Measurements from ENCODE around the gene GLT6D1.
"Not testable (repeated sequence)": the region's sequence is repeated elsewhere in the genome, so short reads cannot be mapped to it uniquely, and the experiment has no call there.

GLT6D1 gene

DNA sequence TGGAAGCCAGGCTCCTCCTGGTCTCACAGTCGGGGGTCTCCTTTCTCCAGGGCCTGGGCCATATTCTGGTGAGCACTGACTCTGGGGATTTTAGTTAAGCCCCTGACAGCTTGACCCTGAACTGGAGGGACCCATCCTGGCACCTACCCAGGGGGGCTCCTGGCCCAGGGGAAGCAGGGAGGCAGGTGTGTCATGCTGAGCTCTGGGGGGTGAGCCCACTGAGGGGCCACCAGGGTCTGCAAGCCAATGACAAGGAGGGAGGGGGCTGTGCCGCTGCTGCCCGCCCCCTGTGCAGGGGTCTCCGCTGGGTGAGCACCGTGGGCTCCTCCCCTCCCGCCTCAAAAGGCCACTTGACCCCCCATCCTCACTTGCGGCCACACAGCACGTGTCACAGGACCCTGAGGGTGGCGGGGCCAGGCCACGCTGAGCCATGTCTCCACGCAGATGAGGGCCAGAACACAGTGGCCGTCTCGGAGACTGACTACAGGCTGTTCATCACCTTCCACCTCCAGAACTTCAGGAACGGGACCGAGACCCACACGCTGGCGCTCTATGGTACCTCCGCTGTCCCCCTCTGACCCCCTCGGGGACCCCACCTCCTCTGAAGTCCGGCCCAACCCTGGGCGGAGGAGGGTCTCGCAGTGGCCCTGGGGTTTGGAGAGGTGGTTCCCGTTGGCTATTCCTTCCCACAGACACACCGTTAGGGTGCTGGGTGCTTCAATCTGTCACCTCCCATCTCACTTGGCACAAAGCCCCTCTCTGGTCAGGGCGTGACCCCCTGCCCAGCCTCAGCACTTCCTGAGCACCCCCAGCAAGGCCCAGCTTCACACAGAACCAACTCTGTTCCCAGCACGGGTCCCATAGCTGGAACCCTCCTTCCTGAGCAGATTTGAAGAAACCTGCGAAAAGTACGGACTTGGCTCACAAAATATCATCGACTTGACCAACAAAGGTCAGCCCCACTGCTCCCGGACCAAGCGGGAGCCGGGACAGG is 25.8 kb upstream of the GLT6D1 start:
- DNase-seq (ENCODE audit: low spot score): no peak

DNA sequence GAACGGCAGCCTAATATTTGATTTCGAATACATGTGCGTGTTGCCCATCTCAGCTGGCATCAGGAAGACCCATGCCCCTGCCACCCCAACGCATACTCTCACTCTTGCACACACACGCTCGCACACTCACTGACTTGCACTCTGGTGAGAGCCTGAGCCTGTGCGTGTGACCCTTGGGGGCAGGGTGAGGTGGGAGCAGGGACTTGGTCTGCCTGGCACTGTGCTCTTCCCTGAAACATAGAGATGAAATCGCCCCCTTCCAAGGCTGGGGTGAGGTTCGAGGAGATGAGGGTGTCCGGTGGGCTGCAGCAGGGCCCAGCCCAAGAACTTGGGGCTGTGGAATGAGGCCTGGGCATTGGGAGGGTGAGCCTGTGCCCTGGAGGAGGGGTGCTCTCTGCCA is 24.9 kb upstream of the GLT6D1 start:
- no peak for DNase-seq (ENCODE audit: low spot score)

DNA sequence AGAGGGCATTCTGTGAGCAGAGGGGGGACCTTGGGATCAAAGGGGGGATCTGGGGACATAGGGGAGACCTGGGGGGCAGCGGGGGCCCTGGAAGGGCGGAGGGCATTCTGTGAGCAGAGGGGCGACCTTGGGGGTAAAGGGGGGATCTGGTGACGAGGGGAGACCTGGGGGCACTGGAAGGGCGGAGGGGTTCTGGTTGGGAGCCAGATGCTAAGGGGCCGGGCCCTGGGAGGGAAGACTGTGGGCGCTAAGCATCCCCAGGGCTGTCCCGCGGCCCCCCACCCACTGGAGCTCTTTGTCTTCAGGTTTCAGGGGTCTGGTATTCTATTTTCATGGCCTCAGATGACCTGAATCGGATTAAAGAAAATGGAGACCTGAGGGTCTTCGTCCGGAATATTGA is 24.5 kb upstream of the GLT6D1 start:
- no peak for DNase-seq (ENCODE audit: low spot score)

DNA sequence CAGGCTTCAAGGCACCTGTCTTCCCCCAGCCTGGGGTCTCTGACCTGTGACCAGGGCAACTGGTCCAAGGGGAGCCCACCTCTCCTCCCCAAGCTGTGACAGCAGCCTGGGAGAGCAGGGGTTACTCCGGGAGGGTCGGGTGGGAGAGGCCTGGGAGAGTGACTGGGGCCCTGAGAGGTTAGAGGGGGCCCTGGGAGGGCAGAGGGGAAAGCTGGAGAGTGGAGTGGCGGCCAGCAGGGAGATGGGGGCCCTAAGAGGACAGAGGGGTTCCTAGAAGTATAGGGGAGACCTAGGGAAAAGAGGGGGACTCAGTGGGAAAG is 24.1 kb upstream of the GLT6D1 start:
- DNase-seq (ENCODE audit: low spot score): no peak

DNA sequence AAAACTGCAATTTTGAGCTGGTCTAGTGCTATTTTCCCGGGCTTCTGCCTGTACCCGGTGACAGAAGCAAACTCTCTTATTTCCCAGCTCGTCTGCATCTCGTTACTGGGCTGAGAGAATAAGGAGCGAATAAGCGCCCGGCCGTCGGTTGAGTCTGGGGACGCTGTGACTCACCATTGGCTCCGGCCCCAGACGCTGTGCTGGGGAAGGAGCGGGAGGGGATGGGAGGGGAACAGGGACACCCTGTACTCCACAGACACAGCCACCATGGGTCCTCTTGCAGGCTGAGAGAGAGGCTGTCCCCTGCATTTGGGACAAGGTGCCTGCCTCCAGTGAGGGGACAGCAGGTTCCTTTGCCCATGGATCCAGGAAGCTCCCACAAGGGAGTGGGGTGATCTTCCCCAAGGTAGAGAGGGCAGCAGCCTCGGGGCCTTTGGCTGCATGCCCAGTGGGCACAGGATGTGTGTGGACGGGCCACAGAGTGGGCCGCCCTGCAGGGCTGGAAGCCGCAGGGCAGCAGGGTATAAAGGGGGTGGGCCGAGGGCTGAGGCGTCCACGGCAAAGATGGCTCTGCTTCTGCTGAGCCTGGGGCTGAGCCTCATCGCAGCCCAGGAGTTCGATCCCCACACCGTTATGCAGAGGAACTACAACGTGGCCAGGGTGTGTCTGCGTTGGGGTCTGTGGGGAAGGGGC is 23.6 kb upstream of the GLT6D1 start, which contains the start of gene LCN9:
TSS of gene LCN9 (plus strand) at position 552 of the 693 bp plus-strand sequence. CDS start at position 565, 13 bp downstream.
- DNase-seq (ENCODE audit: low spot score): no peak

DNA sequence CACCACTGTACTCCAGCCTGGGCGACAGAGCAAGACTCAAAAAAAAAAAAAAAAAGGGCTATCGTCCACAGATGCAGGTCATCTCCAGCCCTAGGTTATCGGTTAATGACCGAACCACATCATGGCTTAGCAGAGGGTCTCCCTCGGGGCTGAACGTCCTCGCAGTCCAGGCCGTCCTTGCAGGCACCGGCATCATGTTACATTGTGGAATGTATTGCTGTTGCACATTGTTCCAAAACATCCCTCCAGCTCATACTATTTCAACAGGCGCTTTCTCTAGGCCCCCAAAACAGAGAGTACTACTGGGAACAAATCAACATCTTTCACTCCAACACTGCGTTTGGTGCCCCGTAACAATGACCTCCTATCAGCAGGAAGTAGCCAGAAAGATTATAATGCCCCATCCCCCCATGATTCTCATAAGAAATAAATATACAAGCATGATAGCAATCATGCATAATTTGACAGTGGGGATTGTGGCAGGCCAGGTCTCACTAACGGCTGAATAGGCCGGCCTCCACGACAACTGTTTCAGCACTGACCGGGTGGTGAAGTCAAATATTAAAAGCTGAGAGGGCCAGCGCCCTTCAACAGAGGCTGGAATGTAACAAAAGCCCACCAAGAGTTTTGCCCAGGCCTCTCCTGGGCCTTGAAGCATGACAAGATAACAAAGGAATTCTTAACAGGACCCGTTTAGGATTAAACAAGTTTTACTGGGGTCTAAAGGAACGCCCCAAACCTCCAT is 22.6 kb upstream of the GLT6D1 start:
- DNase-seq (ENCODE audit: low spot score): no peak

DNA sequence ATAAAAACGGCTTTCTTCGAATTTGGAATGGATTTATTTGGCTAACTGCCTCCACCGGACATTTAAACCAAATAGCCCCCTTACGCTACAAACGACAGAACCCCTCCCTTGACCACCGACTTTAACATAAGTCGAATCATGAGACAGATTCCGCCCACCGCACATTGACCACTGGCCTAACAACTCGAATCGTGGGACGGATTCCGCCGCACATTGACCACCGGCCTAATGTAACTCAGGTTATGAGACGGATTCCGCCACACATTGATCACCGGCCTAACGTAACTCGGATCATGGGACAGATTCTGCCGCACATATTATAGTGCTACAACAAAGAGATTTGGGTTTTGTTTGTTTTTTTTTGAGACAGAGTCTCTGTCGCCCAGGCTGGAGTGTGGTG is 21.1 kb upstream of the GLT6D1 start:
- DNase-seq (ENCODE audit: low spot score): no peak

DNA sequence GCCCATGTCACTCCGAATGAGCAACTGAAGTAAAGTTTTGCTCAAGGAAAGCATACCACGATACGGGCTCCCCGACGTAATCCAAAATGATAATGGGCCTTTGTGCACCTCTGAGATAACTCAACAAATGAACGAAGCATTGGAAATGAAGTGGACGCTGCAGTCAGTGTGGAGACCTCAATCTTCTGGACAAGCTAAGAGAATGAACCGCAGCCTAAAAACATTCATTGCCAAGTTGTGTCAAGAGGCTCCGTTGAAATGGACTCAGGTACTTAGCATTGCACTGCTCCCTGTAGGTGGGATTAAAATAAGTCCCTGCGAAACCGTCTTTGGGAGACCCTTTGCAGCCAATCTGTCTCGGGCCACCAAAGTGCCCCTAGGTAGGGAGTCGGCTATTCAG is 19.9 kb upstream of the GLT6D1 start:
- DNase-seq (ENCODE audit: low spot score): no peak

DNA sequence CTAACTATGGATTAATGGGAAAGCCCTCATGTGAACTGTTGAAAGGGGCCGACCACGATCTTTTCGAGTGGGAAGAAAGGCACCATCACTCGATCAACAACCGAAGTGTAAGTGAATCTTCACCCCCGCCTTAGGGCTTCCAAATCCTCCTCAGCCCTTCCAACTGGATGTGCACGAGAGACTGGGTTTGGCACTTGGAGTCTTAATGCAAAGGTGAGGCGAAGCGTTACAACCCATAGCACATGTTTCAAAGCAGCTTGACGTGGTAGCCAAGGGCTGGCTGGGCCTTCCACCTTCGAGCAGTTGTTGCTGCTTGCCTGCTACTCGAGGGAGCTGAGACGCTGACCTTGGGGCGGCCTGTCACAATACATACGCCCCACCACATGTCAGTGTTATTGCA is 18.1 kb upstream of the GLT6D1 start:
- no peak for DNase-seq (ENCODE audit: low spot score)

DNA sequence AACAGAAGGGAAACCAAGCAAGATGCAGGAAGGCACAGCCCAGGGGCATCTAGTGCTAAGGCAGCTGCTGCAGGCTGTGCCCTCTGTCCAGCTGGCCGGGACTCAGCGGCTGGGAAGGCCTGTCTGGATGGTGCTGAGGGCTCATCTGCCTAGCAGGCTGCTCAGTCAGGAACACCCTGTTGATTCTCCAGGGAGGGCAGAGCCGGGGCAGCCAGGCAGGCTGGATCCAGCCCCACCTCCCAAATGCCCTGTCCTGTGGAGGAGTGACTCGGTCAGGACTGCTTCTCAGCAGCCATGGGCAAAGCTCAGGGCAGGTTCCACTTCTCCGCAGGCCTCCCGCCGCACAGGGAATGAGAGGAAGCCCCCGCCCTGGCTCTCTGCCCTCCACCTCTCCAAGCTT is 16.0 kb upstream of the GLT6D1 start:
- no peak for DNase-seq (ENCODE audit: low spot score)

DNA sequence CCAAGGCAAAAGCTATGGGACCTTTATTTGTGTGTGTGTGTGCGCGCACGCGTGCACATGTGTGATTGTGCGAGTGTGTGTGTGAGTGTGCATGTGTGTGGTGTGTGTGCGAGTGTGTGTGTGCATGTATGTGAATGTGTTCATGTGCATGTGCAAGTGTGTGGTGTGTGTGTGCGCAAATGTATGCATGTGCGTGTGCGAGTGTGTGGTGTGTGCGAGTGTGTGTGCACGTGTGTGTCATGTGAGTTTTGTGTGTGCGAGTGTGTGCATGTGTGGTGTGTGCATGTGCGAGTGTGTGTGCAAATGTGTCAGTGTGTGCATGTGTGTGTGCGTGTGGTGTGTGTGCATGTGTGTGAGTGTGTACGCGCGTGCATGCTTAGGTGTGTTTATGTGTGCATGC is 11.1 kb upstream of the GLT6D1 start:
- DNase-seq (ENCODE audit: low spot score): no peak

DNA sequence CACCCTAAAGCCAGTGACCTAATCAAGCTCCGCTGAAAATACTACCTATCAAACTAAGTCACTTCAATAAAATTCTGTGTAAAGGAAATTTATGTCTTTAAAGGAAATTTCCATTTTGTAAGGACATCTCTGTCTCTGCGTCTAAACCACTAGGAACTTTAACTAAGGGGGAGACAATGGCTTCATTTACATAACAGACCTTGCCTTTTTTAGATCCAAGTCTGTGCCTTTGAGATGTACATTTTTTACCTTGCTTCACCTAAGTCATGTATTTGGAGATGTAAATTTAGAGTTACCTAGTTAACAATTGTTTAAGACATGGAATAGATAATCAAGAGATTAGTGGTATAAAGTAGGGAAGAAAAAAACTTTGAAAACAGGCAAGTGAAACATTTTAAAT is 10.2 kb upstream of the GLT6D1 start:
- no peak for DNase-seq (ENCODE audit: low spot score)

DNA sequence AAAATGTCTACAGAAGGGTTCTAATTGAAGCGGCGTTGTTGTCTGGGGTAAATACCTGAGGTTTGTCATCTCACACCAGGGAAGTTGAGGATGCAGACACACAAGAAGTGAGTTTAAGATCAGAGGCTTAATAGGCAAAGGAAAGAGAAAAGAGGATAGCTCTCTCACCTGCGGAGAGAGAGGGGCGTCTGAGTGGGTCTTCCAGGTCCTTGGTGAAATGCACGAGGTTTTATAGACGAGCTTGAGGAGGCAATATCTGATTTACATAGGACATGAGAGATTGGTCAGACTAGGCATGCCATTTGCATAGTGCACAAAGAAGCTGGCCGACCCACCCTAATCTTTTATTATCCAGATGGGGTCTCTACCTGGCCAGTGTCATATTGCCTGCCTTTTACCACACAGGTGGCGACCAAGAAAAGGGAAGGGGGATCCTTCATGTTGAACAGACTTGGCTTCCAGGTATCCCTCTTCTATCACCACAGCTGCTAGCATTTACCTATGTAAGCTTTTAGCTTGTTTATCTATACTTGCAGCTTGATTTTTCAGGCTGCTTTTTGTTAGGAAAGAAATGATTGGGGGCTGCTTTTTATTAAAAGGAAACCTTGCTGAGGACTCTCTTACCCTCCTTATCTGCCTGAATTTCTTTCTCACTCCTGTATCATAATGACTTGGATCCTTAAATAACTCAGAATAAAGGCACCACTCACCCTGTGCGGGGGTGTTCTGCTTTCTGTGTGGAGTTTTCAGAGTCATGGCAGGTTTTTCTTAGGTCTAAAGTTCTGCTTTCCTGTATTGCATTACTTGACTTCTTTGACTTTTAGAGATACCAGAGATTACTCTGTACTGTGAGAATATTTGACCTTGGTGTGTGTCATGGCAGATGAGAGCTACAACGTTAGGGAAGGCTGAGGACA is 9.4 kb upstream of the GLT6D1 start:
- no peak for DNase-seq (ENCODE audit: low spot score)

DNA sequence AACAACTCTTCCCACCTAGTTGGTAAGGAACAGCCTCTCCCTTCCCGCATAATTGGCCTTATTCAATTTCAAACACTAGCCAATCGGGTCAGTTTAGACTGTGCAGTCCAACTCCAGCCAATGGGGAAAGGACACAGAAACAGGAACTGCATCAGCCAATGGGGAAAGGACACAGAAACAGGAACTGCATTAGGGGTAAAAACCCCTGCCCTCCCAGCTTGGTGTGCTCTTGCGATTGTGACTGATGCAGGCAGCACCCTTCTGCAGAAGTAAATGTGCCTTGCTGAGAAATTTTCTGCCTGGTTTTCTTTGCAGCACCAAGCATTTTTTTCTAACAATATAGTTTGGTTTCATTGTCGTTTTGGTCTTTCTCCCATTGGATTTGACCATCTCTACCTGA is 8.5 kb upstream of the GLT6D1 start:
- DNase-seq (ENCODE audit: low spot score): no peak

DNA sequence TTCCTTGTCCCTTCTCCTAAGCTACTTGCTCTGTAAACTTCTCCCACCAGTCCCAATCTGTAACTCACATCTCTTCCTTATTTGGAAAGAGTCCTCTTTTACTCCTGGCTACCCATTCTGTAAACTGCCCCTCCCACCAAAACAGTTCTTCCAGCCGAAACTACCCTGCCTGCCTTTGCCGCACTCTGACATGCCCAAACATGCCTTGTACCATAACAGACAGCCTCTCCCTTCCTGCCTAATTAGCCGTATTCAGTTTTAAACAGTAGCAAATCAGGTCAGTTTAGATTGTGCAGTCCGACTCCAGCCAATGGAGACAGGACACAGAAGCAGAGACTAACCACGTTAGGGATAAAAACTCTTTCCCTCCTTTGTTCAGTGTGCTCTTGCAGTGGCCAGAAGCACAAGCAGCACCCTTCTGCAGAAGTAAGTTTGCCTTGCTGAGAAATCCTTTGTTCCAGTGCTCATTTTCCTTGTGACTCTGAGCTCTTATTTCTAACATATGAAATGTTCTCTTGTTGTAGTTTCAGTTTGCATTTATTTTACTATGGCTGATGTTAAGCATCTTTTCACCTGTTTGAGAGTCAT is 5.4 kb upstream of the GLT6D1 start:
- no peak for DNase-seq (ENCODE audit: low spot score)

DNA sequence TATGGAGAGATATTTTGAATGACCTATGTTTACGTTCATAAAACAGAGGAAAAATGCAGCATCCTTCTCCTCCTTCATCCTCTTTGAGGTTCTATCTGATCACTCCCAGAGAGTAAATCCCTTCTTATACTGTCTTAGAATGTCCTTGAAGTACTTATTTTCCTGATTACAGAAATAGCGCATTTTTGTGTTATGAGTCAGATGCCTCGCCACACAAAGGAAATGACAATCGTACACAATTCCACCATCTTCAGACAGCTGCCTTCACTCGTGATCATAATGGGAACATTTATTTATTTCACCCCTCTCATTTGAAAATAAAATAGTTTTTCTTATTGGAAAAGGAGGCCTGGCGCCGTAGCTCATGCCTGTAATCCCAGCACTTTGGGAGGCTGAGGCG is 2.4 kb upstream of the GLT6D1 start:
- no peak for DNase-seq (ENCODE audit: low spot score)

DNA sequence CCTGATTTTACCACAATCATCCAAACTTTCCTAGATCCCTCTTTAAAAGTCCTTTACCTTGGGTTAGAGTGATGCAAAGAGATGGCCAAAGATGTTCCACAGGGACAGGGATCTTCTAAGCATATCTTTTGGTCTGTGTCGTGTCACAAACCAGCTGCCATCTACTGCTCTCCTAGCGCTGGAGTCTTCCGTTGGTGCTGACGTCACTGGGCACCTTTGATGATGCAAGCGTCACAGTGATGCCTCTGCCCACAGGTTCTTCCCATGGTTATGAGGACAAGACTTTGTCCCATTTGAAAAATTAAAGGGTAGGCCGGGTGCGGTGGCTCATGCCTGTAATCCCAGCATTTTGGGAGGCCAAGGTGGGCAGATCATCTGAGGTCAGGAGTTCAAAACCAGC is 1.7 kb upstream of the GLT6D1 start:
- DNase-seq (ENCODE audit: low spot score): no peak

DNA sequence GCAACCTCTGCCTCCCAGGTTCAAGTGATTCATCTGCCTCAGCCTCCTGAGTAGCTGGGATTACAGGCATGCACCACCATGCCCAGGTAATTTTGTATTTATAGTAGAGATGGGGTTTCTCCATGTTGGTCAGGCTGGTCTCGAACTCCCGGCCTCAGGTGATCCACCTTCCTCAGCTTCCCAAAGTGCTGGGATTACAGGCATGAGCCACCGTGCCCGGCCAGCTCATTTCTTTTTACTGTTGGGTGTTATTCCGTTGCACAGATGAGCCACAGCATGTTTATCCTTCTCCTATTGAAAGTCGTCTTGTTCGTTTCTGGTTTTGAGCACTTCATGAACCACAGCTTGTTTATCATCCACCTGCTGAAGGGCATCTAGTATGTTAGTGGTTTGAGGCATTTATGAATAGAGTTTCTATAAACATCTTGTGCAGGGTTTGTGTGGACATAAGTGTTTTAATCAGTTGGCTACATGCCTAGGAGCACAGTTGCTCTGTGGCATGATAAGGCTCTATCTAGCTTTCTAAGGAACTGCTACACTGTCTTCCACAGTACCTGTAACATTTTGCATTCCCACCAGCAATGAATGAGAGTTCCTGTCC is 2.3 kb downstream of the GLT6D1 start:
- DNase-seq (ENCODE audit: low spot score): not testable (repeated sequence)

DNA sequence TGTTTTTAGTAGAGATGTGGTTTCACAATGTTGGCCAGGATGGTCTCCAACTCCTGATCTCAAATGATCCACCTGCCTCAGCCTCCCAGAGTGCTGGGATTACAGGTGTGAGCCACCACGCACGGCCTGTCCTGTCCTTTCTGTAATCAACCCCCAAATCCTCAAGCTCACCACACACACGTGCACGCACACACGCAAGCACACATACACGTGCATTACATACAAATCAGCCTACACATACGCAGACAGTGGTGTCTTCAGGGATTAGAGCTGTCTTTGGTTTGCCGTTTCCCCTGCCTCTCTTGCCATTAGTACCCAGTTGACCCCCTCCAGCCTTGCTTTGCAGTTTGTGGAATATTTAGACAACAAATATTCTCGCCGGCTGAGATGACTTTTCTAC is 6.5 kb downstream of the GLT6D1 start:
- no peak for DNase-seq (ENCODE audit: low spot score)

DNA sequence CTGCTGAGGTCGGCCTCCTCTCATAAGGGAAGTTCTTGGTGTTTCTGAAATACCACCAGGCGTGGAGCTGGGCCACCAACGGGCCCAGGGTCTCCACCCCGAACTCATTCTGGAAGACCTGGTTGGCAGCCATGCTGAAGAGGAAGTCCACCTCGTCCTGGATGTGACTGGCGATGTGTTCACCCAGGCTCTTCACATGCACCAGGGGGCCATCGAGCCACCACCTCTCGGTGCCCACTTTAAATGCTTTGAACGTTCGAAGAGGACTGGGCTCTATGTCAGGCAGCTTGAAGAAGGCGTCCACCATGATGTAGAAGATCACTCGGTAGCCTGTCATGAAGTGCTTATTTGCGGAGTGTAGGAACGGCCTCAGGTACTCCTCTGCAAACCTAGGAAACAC is 15.1 kb downstream of the GLT6D1 start:
- DNase-seq (ENCODE audit: low spot score): no peak
